Left ventricle myocardium inferior (tissue), 1 donor: ENCODE measurements around the gene STUB1. TPM values are rescaled to one million over a fixed set of nuclear protein-coding genes. Genes with fewer than 3 reads are reported as not detected.

Source experiments
- DNase-seq: peaks from one replicate; pipeline ENCODE4 v3.0.0-alpha.2; 2020
- H3K27ac ChIP-seq: fragments of 200-600 bp; replicated peaks from 2 replicates; pipeline ENCODE4 v1.8.0; 2021
- H3K27me3 ChIP-seq: fragments of 200-600 bp; 2 replicates; pipeline ENCODE4 v1.8.0; 2021; ENCODE audit warnings: low read depth
- H3K36me3 ChIP-seq: fragments of 200-600 bp; 2 replicates; pipeline ENCODE4 v1.8.0; 2021
- H3K4me1 ChIP-seq: fragments of 200-600 bp; 2 replicates; pipeline ENCODE4 v1.8.0; 2021
- H3K4me3 ChIP-seq: fragments of 200-600 bp; 2 replicates; pipeline ENCODE4 v1.8.0; 2021; ENCODE audit warnings: mild to moderate bottlenecking, moderate library complexity
- H3K9me3 ChIP-seq: fragments of 200-600 bp; replicated peaks from 2 replicates; pipeline ENCODE4 v1.8.0; 2021
- intact Hi-C: fragments of 100-400 bp; cut with micrococcal nuclease; formaldehyde crosslinking; loops from one replicate; pipeline ENCODE4 v1.11.0; 2022
- total RNA-seq: library from RNA; stranded (reverse); fragmentation: NEBNext Ultra II Directional; extraction: Animal tissue kit (Norgen Biotek cat#: 25700); gene quantifications from one replicate; pipeline ENCODE4 v1.2.1, GENCODE V29; 2021
- TF ChIP-seq, protein P1 (sequence below): fragments of 200-600 bp; IDR thresholded peaks from 2 replicates; pipeline ENCODE4 v1.8.0; 2021; ENCODE audit warnings: antibody characterized with exemption, mild to moderate bottlenecking, borderline replicate concordance
- donor health status: DM: no; HTN: yes; CAD: no; lungs with severe emphysema.

The STUB1 gene
- total RNA-seq, 1 donor from 2014 or later = 113 TPM

DNA sequence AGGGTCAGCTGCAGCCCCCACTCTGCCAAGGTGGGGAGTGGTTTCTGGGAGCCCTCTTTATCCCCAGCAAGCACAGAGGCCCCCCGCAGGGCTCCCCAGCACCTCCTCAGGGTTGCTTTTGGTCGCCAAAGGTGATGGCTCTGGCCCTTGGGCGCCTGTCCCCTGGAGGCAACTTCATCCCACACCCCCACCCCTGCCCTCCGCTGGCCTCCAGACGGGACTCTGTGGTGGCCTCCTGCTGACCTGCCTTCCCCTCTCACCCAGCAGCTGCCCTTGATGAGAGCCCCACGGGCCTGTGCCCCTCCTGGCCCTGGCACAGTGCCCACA lies 20.1 kb upstream of the STUB1 start:
- no peaks in the 10 kb centered on the region for H3K9me3 ChIP-seq
- H3K36me3 ChIP-seq = no peaks in the 10 kb centered on the region
- DNase-seq = no peak
- intact Hi-C loops = no loop called here
- H3K4me3 ChIP-seq = peak overlapping the region; percentile 52
- TF ChIP-seq, protein P1, sequence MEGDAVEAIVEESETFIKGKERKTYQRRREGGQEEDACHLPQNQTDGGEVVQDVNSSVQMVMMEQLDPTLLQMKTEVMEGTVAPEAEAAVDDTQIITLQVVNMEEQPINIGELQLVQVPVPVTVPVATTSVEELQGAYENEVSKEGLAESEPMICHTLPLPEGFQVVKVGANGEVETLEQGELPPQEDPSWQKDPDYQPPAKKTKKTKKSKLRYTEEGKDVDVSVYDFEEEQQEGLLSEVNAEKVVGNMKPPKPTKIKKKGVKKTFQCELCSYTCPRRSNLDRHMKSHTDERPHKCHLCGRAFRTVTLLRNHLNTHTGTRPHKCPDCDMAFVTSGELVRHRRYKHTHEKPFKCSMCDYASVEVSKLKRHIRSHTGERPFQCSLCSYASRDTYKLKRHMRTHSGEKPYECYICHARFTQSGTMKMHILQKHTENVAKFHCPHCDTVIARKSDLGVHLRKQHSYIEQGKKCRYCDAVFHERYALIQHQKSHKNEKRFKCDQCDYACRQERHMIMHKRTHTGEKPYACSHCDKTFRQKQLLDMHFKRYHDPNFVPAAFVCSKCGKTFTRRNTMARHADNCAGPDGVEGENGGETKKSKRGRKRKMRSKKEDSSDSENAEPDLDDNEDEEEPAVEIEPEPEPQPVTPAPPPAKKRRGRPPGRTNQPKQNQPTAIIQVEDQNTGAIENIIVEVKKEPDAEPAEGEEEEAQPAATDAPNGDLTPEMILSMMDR = no peak
- no peaks in the 10 kb centered on the region for H3K27me3 ChIP-seq
- H3K27ac ChIP-seq = peak overlapping the region; percentile 69
- peaks cover 16% of the 10 kb centered on the region for H3K4me1 ChIP-seq

GRCh38 chr16:660459-661183 lies 19.6 kb upstream of the STUB1 start:
- DNase-seq = peak; percentile 90
- no peaks in the 10 kb centered on the region for H3K9me3 ChIP-seq
- TF ChIP-seq, protein P1 = peak; percentile 76
- no peaks in the 10 kb centered on the region for H3K36me3 ChIP-seq
- no peaks in the 10 kb centered on the region for H3K27me3 ChIP-seq
- intact Hi-C loops = no loop called here
- peak overlapping the region; percentile 77 for H3K27ac ChIP-seq
- H3K4me1 ChIP-seq = peaks cover 16% of the 10 kb centered on the region
- H3K4me3 ChIP-seq = peak overlapping the region; percentile 52

DNA sequence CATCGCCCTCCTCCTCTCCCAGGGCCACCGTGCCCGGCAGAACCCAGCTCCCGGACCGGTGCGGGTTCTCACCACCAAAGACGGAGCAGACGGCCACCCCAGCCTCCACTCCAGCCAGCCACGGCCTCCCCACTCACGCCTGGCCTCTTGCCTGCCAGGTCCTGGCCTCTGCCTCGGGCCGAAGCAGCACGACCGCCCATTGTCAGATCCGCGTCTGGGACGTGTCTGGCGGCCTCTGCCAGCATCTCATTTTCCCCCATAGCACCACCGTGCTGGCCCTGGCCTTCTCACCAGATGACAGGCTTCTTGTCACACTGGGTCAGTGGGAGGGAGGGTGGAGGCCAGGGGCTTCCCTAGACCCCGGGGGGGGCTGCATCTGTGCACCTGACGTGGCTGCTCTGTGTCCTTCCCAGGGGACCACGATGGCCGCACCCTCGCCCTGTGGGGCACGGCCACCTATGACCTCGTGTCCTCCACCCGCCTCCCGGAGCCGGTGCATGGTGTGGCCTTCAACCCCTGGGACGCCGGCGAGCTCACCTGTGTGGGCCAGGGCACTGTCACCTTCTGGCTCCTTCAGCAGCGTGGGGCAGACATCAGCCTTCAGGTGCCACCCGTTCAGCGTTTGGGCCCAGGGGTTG lies 18.9 kb upstream of the STUB1 start:
- H3K4me1 ChIP-seq = peaks cover 16% of the 10 kb centered on the region
- H3K36me3 ChIP-seq = no peaks in the 10 kb centered on the region
- no peaks in the 10 kb centered on the region for H3K9me3 ChIP-seq
- peak overlapping the region; percentile 52 for H3K4me3 ChIP-seq
- intact Hi-C loops = no loop called here
- DNase-seq = no peak
- peak overlapping the region; percentile 77 for H3K27ac ChIP-seq
- H3K27me3 ChIP-seq = no peaks in the 10 kb centered on the region
- TF ChIP-seq, protein P1 = no peak

- no peak for DNase-seq
- Histone ChIP-seq H3K4me1 (peaks cover 18% of the 10 kb centered on the region), H3K36me3 (no peaks in the 10 kb centered on the region), H3K4me3 (no peak overlapping the region), H3K27ac (no peak overlapping the region), H3K27me3 (no peaks in the 10 kb centered on the region), H3K9me3 (no peaks in the 10 kb centered on the region)
- TF ChIP-seq, protein P1 = no peak
- intact Hi-C loops = no loop called here
Observed at GRCh38 chr16:662095-662494, 18.1 kb upstream of the STUB1 start.

DNA sequence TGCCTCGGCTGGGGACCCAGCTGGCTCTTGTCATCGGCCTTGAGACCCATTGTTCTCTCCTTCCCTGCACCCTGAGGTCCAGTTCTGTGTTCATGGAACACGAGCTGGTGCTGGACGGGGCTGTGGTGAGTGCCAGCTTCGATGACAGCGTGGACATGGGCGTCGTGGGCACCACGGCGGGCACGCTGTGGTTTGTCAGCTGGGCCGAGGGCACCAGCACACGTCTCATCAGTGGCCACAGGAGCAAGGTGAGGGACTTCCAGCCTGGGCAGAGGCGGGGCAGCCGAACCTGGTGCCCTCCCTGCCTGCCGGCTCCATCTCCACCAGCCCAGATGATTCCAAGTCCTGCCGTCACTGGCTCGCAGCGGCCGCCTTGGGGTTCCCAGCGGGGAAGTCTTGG lies 17.6 kb upstream of the STUB1 start:
- no peak for DNase-seq
- H3K27me3 ChIP-seq = no peaks in the 10 kb centered on the region
- intact Hi-C loops = no loop called here
- H3K4me3 ChIP-seq = no peak overlapping the region
- H3K9me3 ChIP-seq = no peaks in the 10 kb centered on the region
- H3K36me3 ChIP-seq = no peaks in the 10 kb centered on the region
- no peak overlapping the region for H3K27ac ChIP-seq
- TF ChIP-seq, protein P1 = no peak
- peaks cover 23% of the 10 kb centered on the region for H3K4me1 ChIP-seq
